BLaER1 (cell line): ENCODE results near the gene PLXNB3.

Experiments
- H3K27ac ChIP-seq: shearing (Covaris generic); formaldehyde crosslinking; 2 replicates; pipeline ENCODE4 v1.8.1; 2022
- H3K27me3 ChIP-seq: shearing (Covaris generic); formaldehyde crosslinking; 2 replicates; pipeline ENCODE4 v1.8.1; 2022
- H3K36me3 ChIP-seq: shearing (Covaris generic); formaldehyde crosslinking; 2 replicates; pipeline ENCODE4 v1.8.1; 2022
- H3K4me1 ChIP-seq: shearing (Covaris generic); formaldehyde crosslinking; 2 replicates; pipeline ENCODE4 v1.8.1; 2022
- H3K4me2 ChIP-seq: shearing (Covaris generic); formaldehyde crosslinking; 2 replicates; pipeline ENCODE4 v1.8.1; 2022
- H3K4me3 ChIP-seq: shearing (Covaris generic); formaldehyde crosslinking; 2 replicates; pipeline ENCODE4 v1.8.1; 2022
- H3K9ac ChIP-seq: shearing (Covaris generic); formaldehyde crosslinking; 2 replicates; pipeline ENCODE4 v1.8.1; 2022
- H3K9me3 ChIP-seq: shearing (Covaris generic); formaldehyde crosslinking; 2 replicates; pipeline ENCODE4 v1.8.1; 2022
- H4K20me1 ChIP-seq: shearing (Covaris generic); formaldehyde crosslinking; 2 replicates; pipeline ENCODE4 v1.8.1; 2022
- Cebpa-rat ChIP-seq: shearing (Covaris generic); IDR thresholded peaks from 2 replicates; pipeline ENCODE4 v1.8.1; 2022

The PLXNB3 gene

GRCh38 chrX:153766871-153767673 is 3.0 kb downstream of the PLXNB3 start:
- no peak overlapping the region for H3K4me3 ChIP-seq
- no peaks in the 10 kb centered on the region for H3K36me3 ChIP-seq
- H3K27ac ChIP-seq: peak overlapping the region; percentile 58
- peaks cover 43% of the 10 kb centered on the region for H4K20me1 ChIP-seq
- TF ChIP-seq Cebpa-rat: no peak
- H3K27me3 ChIP-seq: peaks cover 10% of the 10 kb centered on the region; the same call in 1 of the 2 replicates
- peak overlapping the region; percentile 72 for H3K4me2 ChIP-seq
- no peaks in the 10 kb centered on the region for H3K9me3 ChIP-seq
- peak overlapping the region; percentile 29; the same call in 1 of the 2 replicates for H3K9ac ChIP-seq
- H3K4me1 ChIP-seq: peaks cover 65% of the 10 kb centered on the region

GRCh38 chrX:153767674-153768055 is 3.6 kb downstream of the PLXNB3 start:
- Histone ChIP-seq H3K9me3 (peaks cover 3% of the 10 kb centered on the region; the same call in 1 of the 2 replicates), H3K4me3 (no peak overlapping the region), H3K9ac (peak overlapping the region; percentile 29; the same call in 1 of the 2 replicates), H3K4me2 (peak overlapping the region; percentile 72), H4K20me1 (peaks cover 39% of the 10 kb centered on the region), H3K36me3 (no peaks in the 10 kb centered on the region), H3K27me3 (peaks cover 5% of the 10 kb centered on the region; the same call in 1 of the 2 replicates), H3K27ac (peak overlapping the region; percentile 58), H3K4me1 (peaks cover 71% of the 10 kb centered on the region)
- no peak for TF ChIP-seq Cebpa-rat

GRCh38 chrX:153768311-153769157 is 4.5 kb downstream of the PLXNB3 start:
- no peaks in the 10 kb centered on the region for H3K36me3 ChIP-seq
- TF ChIP-seq Cebpa-rat: no peak
- peaks cover 69% of the 10 kb centered on the region for H3K4me1 ChIP-seq
- peak overlapping the region; percentile 29; the same call in 1 of the 2 replicates for H3K9ac ChIP-seq
- H3K4me2 ChIP-seq: peak overlapping the region; percentile 72
- no peak overlapping the region for H3K4me3 ChIP-seq
- peaks cover 11% of the 10 kb centered on the region; the same call in 1 of the 2 replicates for H3K9me3 ChIP-seq
- peak overlapping the region; percentile 58 for H3K27ac ChIP-seq
- peaks cover 30% of the 10 kb centered on the region for H4K20me1 ChIP-seq
- H3K27me3 ChIP-seq: no peaks in the 10 kb centered on the region; the same call in 1 of the 2 replicates

GRCh38 chrX:153769158-153769864 is 5.3 kb downstream of the PLXNB3 start:
- no peak for TF ChIP-seq Cebpa-rat
- no peak overlapping the region for H3K9ac ChIP-seq
- H3K4me2 ChIP-seq: peak overlapping the region; percentile 72; the same call in 1 of the 2 replicates
- H4K20me1 ChIP-seq: peaks cover 22% of the 10 kb centered on the region
- H3K4me1 ChIP-seq: peaks cover 61% of the 10 kb centered on the region
- H3K36me3 ChIP-seq: no peaks in the 10 kb centered on the region
- H3K27me3 ChIP-seq: no peaks in the 10 kb centered on the region; the same call in 1 of the 2 replicates
- H3K4me3 ChIP-seq: no peak overlapping the region
- H3K9me3 ChIP-seq: peaks cover 17% of the 10 kb centered on the region; the same call in 1 of the 2 replicates
- peak overlapping the region; percentile 58; the same call in 1 of the 2 replicates for H3K27ac ChIP-seq

- H3K4me2 ChIP-seq: no peak overlapping the region
- peaks cover 54% of the 10 kb centered on the region for H3K4me1 ChIP-seq
- H3K4me3 ChIP-seq: no peak overlapping the region
- H3K27ac ChIP-seq: no peak overlapping the region
- H3K9me3 ChIP-seq: peaks cover 25% of the 10 kb centered on the region; the same call in 1 of the 2 replicates
- no peak for TF ChIP-seq Cebpa-rat
- H3K27me3 ChIP-seq: no peaks in the 10 kb centered on the region; the same call in 1 of the 2 replicates
- no peaks in the 10 kb centered on the region for H3K36me3 ChIP-seq
- no peak overlapping the region for H3K9ac ChIP-seq
- peaks cover 15% of the 10 kb centered on the region; the same call in 1 of the 2 replicates for H4K20me1 ChIP-seq
Measured at GRCh38 chrX:153769865-153770600, 6.0 kb downstream of the PLXNB3 start.

GRCh38 chrX:153770601-153771414 is 6.8 kb downstream of the PLXNB3 start:
- Histone ChIP-seq H3K4me3 (no peak overlapping the region), H3K9me3 (peaks cover 32% of the 10 kb centered on the region; the same call in 1 of the 2 replicates), H3K36me3 (no peaks in the 10 kb centered on the region), H3K4me2 (no peak overlapping the region), H3K27ac (no peak overlapping the region), H3K4me1 (peaks cover 46% of the 10 kb centered on the region), H4K20me1 (peaks cover 8% of the 10 kb centered on the region; the same call in 1 of the 2 replicates), H3K27me3 (no peaks in the 10 kb centered on the region; the same call in 1 of the 2 replicates), H3K9ac (no peak overlapping the region)
- no peak for TF ChIP-seq Cebpa-rat

GRCh38 chrX:153771415-153772315 is 7.6 kb downstream of the PLXNB3 start:
- Histone ChIP-seq H3K27ac (no peak overlapping the region), H3K4me1 (peaks cover 37% of the 10 kb centered on the region), H3K27me3 (no peaks in the 10 kb centered on the region), H4K20me1 (0 out of 2 replicates have a peak, but pooled peaks cover 6% of the 10 kb centered on the region), H3K4me3 (no peak overlapping the region), H3K9ac (no peak overlapping the region), H3K36me3 (no peaks in the 10 kb centered on the region), H3K4me2 (no peak overlapping the region), H3K9me3 (peaks cover 32% of the 10 kb centered on the region; the same call in 1 of the 2 replicates)
- TF ChIP-seq Cebpa-rat: no peak
